Measurements from ENCODE around the gene C19orf47.

Gene C19orf47

GRCh38 chr19:40314656-40315055 lies 33.5 kb downstream of the C19orf47 start:
- no peak for DNase-seq (ENCODE audit: low spot score)

- no peak for DNase-seq (ENCODE audit: low spot score)
Observed at GRCh38 chr19:40313229-40313983, 34.8 kb downstream of the C19orf47 start.

GRCh38 chr19:40312533-40312932 lies 35.7 kb downstream of the C19orf47 start:
- DNase-seq (ENCODE audit: low spot score), result no peak

- DNase-seq (ENCODE audit: low spot score), result no peak
Observed at GRCh38 chr19:40309666-40310065, 38.5 kb downstream of the C19orf47 start.

GRCh38 chr19:40305403-40305802 lies 42.8 kb downstream of the C19orf47 start:
- DNase-seq (ENCODE audit: low spot score), result peak; percentile 88

- DNase-seq (ENCODE audit: low spot score), result no peak
Observed at GRCh38 chr19:40304306-40304705, 43.9 kb downstream of the C19orf47 start.

- DNase-seq (ENCODE audit: low spot score), result no peak
Observed at GRCh38 chr19:40303765-40304164, 44.4 kb downstream of the C19orf47 start.

GRCh38 chr19:40302224-40303011 lies 45.8 kb downstream of the C19orf47 start:
- no peak for DNase-seq (ENCODE audit: low spot score)

GRCh38 chr19:40300668-40301067 lies 47.5 kb downstream of the C19orf47 start:
- DNase-seq (ENCODE audit: low spot score), result no peak

GRCh38 chr19:40298026-40298425 lies 50.2 kb downstream of the C19orf47 start:
- DNase-seq (ENCODE audit: low spot score), result no peak

- DNase-seq (ENCODE audit: low spot score), result no peak
Observed at GRCh38 chr19:40294560-40294959, 53.6 kb downstream of the C19orf47 start.

- DNase-seq (ENCODE audit: low spot score), result no peak
Observed at GRCh38 chr19:40286971-40287421, 61.2 kb downstream of the C19orf47 start.

- no peak for DNase-seq (ENCODE audit: low spot score)
Observed at GRCh38 chr19:40286235-40286970, 61.8 kb downstream of the C19orf47 start.

- peak; percentile 100 for DNase-seq (ENCODE audit: low spot score)
Observed at GRCh38 chr19:40285353-40286234, 62.6 kb downstream of the C19orf47 start.

- DNase-seq (ENCODE audit: low spot score), result peak; percentile 74
Observed at GRCh38 chr19:40284501-40285352, 63.5 kb downstream of the C19orf47 start, which contains the start of gene AKT2. Gene AKT2, minus strand, starts transcription at chr19:40285345. Its CDS starts 20,078 bp downstream, at chr19:40265267.

GRCh38 chr19:40284251-40284500 lies 64.0 kb downstream of the C19orf47 start:
- no peak for DNase-seq (ENCODE audit: low spot score)

GRCh38 chr19:40283414-40284250 lies 64.6 kb downstream of the C19orf47 start:
- no peak for DNase-seq (ENCODE audit: low spot score)

- DNase-seq (ENCODE audit: low spot score), result no peak
Observed at GRCh38 chr19:40282920-40283319, 65.3 kb downstream of the C19orf47 start.

- DNase-seq (ENCODE audit: low spot score), result no peak
Observed at GRCh38 chr19:40282209-40282580, 66.0 kb downstream of the C19orf47 start.

Data from RKO (cell line).